GM13977 (cell line): Measurements from ENCODE around the gene DKKL1.
A peak's percentile ranks its signal among the peaks of the same experiment; 100 is the strongest.

ENCODE experiments used
- DNase-seq: peaks from one replicate; pipeline ENCODE4 v3.0.0; 2012; ENCODE audit warnings: low spot score
- in situ Hi-C: fragments of 300-500 bp; cut with MboI; formaldehyde crosslinking; loops from one replicate; pipeline ENCODE4 v1.12.0; 2022; ENCODE audit warnings: low sequenced_read_pairs, low pct_unique_long_range_greater_than_20kb, mixed read lengths, inconsistent platforms; ENCODE audit not compliant: unreplicated experiment
- TF ChIP-seq, protein P1 (sequence below): IDR thresholded peaks from 2 replicates; pipeline ENCODE4 v1.5.1; 2012; ENCODE audit warnings: mild to moderate bottlenecking, control low read depth; ENCODE audit not compliant: insufficient read depth; ENCODE audit errors: extremely low read depth, missing control alignments

The DKKL1 gene

DNA sequence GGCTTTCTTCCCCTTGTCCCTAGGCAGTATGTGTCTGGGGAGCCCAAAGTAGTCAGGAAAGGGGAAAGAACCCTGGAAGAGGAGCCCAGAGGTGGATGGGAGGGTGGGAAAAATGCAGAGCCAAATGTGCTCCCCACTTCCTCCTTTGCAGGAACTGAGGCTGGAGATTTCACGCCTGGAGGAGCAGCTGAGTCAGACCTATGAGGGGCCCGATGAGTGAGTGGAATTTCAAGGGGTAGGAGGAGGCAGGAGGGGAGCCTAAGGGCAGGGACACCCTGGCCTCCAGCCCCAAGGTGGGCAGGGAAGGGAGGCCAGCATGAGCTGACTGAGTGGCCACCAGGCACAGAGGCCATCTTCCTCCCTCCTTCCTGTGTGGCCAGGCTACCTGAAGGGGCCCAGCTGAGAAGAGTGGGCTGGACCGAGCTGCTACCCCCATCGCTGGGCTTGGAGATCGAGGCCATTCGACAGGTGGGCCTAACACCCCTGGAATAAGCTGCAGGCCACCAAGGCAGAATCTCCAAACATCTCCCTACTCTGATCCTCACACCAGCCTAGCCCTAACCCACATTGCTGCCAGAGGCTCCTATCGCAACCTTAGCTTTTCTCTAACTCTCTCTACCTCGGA is 45.3 kb downstream of the DKKL1 start:
- in situ Hi-C loops: no loop called here
- DNase-seq: no peak
- TF ChIP-seq, protein P1, sequence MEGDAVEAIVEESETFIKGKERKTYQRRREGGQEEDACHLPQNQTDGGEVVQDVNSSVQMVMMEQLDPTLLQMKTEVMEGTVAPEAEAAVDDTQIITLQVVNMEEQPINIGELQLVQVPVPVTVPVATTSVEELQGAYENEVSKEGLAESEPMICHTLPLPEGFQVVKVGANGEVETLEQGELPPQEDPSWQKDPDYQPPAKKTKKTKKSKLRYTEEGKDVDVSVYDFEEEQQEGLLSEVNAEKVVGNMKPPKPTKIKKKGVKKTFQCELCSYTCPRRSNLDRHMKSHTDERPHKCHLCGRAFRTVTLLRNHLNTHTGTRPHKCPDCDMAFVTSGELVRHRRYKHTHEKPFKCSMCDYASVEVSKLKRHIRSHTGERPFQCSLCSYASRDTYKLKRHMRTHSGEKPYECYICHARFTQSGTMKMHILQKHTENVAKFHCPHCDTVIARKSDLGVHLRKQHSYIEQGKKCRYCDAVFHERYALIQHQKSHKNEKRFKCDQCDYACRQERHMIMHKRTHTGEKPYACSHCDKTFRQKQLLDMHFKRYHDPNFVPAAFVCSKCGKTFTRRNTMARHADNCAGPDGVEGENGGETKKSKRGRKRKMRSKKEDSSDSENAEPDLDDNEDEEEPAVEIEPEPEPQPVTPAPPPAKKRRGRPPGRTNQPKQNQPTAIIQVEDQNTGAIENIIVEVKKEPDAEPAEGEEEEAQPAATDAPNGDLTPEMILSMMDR: no peak

DNA sequence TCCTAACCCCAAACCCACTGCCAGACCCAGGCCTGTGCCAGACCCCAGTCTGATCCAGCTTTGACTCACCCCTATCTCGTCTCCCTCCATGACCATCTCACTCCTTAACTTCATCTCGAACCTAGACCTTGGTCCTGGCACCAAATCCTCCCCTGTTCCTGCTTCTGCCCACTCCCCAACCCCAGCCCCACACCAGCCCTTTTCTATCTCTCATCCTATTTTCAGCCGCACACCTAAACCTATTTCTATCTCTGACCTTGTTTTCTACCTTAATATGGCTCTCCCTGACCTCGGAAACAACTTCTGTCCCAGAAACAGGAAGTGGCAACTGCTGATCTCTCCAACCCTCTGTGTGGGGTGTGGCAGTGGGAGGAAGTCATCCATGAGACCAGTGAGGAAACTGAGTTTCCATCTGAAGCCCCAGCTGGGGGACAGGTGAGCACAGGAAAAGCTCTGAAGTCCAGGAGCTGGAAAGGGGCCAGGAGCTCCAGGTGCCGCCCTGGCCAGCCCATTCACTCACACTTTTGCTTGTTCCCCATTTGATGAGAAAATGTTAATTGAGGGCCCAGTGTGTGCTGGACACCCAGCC is 45.9 kb downstream of the DKKL1 start:
- TF ChIP-seq, protein P1: no peak
- DNase-seq: no peak
- in situ Hi-C loops: no loop called here

DNA sequence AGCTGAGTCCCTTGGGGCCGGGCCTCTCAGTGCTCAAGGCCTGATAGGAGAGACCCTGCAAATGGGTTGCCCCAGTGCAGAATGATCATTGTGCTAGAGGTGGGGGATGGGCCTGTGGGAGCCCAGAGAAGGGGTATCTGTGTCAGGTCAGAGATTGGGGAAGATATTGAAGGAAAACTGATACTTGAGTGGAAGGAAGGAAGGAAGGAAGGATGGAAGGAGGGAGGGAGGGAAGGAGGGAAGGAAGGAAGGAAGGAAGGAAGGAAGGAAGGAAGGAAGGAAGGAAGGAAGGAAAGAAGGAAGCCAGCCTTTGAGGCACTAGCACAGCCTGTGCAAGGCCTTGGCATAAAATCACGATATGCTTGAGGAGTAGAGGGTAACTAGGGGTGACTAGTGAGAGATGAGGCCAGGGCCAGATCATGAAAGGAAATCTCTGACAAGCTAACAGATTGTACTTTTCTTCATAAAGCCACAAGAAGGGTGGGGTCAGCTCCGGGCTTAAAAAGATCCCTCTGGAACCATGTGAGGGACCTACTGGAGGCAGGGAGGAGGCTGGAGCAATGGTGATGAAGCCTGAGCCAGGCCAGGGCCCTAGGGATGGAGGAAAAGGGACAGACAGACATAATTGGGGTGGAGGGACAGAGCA is 48.1 kb downstream of the DKKL1 start:
- TF ChIP-seq, protein P1: no peak
- DNase-seq: no peak
- in situ Hi-C loops: no loop called here

DNA sequence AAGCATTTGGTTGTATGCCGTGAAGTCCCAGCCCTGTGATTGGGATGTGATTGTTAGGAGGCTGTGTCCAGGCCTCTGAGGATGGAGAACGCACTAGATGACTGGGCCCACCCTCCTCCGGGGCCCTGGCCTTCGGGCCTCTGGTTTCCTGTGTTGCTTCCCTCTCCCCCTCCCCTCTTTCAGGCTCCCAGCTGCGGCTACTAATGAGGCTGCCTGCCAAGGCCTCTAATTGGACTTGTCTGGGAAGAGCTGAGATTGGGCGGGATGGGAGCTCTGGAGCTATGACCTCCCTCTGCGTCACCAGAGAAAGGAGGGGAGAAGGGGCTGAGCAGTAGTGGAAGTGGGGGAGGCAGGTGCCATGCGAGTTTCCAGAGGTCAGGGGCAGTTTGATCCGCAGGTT is 49.7 kb downstream of the DKKL1 start:
- TF ChIP-seq, protein P1: no peak
- no peak for DNase-seq
- in situ Hi-C loops: no loop called here

DNA sequence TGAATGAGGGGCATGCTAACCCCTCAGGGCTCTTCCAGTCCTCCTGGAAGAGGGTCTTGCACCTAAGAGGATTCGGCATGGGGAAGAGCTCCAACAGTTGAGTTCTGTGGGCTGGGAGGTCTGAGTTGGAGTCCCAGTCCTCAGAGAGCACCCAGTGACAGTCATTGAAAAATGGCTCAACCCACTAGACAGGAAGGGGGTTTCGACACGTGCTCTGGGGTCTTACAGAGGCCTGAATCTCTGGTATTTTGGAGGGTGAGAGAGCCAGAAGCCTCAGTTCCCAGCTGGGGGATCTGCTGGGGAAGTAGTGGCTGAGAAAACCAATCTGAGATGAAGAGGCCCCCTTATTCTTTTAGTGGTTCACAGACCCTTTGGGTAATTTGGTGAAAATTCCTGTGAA is 50.6 kb downstream of the DKKL1 start:
- no peak for DNase-seq
- TF ChIP-seq, protein P1: no peak
- in situ Hi-C loops: no loop called here

DNA sequence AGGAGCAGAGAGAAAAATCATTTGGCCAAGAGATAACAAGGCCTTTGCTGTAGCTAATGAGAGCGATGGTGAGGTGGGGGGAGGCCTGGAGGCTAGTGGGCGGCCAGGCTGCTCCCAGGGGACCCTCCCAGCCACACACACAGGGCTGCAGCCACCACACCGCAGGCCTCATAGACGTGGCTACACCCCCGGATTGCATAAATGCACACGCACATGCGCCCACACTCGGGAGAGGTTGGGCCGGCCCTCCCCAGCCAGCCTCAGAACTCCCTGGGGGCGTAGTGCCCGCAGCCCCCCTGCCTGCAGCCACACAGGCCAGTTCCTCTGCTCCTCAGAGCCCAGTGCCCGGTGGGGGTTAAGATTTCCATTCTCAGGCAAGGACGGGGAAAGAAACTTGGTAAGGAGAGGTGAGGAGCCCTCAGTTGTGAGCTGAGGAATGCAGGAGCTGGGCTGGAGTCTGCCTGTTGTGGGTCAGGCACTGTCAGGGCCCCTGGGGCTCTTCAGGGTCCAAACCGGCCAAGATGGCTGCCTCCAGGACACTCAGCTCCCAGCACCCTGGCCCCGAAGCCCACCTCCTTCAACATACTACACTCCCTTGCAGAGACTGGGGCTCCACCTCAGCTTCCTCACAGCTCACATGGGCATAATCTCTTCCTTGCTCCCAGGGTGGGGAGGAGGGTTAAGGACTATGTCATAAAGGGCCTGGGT is 51.6 kb downstream of the DKKL1 start:
- peak; percentile 85 for DNase-seq
- in situ Hi-C loops: no loop called here
- TF ChIP-seq, protein P1: no peak
